NCI-H345 (cell line): Measurements from ENCODE around the gene ICAM5.

Source experiments
- DNase-seq: peaks from one replicate; lab custom pipeline; 2025; lab: John Stamatoyannopoulos, UW

Gene ICAM5

DNA sequence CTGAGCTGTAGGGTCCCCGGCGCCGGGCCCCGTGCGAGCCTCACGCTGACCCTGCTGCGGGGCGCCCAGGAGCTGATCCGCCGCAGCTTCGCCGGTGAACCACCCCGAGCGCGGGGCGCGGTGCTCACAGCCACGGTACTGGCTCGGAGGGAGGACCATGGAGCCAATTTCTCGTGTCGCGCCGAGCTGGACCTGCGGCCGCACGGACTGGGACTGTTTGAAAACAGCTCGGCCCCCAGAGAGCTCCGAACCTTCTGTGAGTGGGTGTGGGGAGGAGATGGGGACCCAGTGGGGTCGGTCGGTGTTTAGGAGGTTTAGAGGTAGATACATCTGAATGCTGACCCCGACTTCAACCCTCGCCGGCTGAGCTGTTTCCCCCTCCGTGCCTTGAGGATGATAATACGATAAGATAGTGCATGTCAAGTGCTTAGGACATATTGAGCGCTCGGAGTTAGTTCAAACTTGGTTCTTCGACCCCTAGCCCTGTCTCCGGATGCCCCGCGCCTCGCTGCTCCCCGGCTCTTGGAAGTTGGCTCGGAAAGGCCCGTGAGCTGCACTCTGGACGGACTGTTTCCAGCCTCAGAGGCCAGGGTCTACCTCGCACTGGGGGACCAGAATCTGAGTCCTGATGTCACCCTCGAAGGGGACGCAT is 1.9 kb downstream of the ICAM5 start:
- no peak for DNase-seq

- DNase-seq, result peak; percentile 52
Measured at GRCh38 chr19:10292206-10292788, 2.5 kb downstream of the ICAM5 start.

- no peak for DNase-seq
Measured at GRCh38 chr19:10292789-10293636, 3.3 kb downstream of the ICAM5 start.

GRCh38 chr19:10293637-10294367 is 4.0 kb downstream of the ICAM5 start:
- no peak for DNase-seq

DNA sequence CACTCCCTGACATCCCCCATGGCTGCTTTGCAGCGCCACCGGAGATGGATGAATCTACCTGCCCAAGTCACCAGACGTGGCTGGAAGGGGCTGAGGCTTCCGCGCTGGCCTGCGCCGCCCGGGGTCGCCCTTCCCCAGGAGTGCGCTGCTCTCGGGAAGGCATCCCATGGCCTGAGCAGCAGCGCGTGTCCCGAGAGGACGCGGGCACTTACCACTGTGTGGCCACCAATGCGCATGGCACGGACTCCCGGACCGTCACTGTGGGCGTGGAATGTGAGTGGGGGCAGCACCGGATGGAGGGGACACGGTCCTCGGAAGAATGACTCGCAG is 4.6 kb downstream of the ICAM5 start:
- DNase-seq, result no peak

DNA sequence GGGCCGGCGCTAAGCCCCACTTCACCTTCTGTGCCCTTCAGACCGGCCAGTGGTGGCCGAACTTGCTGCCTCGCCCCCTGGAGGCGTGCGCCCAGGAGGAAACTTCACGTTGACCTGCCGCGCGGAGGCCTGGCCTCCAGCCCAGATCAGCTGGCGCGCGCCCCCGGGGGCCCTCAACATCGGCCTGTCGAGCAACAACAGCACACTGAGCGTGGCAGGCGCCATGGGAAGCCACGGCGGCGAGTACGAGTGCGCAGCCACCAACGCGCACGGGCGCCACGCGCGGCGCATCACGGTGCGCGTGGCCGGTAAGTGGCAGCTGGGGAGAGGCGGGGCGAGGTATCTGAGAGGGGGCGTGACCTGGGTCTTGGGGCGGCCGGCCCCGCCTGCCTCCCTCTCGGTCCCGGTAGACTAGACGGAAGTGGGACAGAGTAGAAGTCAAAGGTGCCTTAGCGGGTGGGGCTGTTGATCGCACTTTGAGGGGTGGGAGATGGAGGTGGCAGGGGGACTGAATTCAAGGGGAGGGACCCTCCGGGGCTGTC is 5.6 kb downstream of the ICAM5 start:
- no peak for DNase-seq

GRCh38 chr19:10295847-10296591 is 6.3 kb downstream of the ICAM5 start:
- no peak for DNase-seq

DNA sequence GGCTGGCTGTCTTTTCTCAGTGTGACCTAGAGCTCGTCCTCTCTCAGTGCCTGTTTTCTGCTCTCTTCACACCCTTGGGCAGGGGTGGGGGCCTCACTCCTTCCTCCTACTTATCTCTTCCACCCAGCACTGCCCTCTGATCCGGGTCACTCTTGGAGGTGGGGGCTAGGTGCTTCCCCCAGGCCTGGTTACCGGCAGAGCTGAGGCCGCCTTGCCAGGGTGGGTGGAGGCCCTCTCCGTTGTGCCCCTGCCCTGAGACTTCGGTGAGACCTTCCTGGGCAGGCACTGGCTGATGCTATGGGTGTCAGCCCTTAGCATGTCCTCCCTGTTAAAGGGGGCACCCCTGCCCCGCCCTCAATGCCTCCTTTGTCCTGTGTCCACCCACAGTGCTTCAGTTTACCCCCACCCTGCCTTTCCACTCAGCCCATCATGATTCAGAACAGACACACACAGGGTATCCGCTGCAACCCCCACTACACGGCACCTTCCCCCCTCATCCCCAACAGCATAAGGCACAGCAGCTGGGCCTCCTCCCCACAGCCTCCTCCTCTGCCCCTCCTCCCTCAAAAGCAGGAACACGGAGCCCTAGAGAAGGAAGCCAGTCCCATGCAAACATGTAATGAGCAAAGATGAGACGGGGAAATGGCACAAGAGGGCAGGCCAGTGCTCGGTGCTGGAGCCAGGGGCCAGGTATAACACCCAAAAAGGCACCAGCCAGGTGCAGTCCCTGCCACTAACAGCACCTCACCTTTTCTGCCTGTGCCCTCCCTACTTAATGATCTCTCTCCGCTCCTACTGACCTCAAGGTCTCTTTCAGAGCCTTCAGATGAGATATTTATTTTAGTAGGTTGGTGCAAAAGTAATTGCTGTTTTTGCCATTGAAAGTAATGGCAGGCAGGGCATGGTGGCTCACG is 10.1 kb downstream of the ICAM5 start:
- DNase-seq, result no peak

DNA sequence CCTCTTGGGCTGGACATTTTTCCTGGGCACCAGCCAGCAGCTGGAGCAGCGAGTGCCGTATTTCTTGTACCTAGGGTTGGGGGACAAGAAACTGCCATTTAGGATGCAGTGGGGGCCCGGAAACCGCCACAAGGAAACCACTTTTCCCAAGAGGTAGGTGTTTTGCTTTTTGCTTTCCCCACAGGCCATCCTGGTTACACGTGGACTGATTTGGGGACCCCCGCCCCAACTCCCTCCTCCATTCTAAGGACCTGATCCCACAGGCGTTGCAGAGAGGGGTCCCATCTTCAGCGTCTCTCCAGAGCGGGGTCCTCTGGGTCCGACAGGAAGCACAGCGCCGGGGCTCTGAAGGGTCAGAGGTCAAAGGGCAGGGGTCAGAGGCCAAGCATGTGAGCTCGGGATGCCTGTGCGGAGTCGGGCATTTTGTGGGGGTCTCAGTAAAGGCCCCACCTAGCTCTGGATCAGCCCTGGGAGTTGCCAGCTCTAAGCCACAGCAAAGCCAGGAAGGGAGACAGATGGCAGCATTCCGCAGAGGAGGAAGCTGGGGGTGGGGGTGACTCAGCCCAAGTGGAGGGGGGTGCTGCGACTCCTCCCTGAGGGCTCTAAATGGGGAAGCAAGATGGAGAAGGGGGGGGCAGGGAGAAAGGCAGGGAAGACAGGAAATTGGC is 15.5 kb downstream of the ICAM5 start:
- DNase-seq, result no peak

GRCh38 chr19:10306327-10306726 is 16.6 kb downstream of the ICAM5 start:
- DNase-seq, result no peak

DNA sequence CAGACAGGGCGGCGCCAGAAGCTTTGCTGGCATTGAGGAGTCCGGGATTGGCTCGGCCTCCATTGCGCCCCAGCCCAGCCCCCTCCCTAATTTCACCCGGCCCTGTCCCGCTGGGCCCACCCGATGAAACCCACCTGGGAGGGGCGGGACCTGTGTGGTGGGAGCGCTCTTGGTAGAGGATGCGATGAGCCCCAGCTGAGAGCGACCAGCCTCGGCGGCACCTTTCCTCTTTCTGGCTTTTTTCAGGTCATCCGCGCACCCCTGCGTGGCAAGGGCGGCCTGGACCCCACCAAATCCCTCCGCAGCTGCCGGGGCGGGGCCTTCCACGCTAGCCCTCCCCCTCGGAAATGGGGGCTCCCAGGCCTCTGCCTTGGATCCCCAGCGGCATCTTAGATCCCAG is 19.7 kb downstream of the ICAM5 start, which contains the start of gene ZGLP1:
Gene ZGLP1, minus strand, starts transcription at position 393 of the 400 bp plus-strand sequence.
- no peak for DNase-seq

DNA sequence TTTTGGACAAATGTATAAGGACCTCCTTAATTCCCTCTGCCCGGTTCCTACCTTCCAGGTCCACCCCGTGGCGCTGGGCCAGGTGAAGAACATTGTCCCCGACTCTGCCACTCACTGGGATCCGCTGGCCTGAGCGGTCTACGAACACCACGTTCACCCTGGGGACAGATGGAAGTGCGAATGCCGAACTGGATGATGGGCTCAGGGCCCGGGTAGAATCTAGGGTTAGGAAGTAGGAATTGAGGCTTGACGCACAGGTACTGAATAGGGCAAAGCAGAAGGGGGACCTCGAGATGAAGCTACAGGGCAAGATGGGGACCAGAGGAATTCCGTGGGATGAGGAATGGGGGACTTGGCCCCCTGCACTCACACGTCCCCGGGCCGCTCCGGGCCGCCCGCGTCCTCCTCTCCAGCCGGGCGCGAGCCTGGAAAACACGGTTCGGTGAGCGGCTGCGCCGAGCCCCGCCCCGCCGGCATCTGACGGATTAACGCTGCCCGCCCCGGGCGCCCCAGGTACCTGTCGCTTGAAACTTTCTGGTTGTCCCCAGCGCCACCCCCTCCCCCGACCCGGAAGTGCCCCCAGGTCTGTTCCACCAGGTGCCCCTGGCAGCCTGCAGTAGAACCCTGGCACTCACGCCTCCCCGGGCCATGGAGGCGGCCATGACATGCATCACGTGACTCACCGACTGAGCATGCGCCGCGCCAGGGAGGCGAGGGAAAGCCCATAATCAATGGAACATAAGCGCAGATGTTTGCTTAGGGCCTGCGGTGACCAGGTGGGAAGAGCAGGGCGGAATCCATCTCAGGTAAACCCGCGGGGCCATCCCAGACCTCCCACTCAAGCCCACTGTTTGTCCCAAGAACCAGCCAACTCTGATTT is 25.8 kb downstream of the ICAM5 start, which contains the start of gene FDX2:
Gene FDX2, minus strand, starts transcription at position 681 of the 880 bp plus-strand sequence. Its CDS starts 19 bp downstream, at position 662.
- DNase-seq, result peak; percentile 92

DNA sequence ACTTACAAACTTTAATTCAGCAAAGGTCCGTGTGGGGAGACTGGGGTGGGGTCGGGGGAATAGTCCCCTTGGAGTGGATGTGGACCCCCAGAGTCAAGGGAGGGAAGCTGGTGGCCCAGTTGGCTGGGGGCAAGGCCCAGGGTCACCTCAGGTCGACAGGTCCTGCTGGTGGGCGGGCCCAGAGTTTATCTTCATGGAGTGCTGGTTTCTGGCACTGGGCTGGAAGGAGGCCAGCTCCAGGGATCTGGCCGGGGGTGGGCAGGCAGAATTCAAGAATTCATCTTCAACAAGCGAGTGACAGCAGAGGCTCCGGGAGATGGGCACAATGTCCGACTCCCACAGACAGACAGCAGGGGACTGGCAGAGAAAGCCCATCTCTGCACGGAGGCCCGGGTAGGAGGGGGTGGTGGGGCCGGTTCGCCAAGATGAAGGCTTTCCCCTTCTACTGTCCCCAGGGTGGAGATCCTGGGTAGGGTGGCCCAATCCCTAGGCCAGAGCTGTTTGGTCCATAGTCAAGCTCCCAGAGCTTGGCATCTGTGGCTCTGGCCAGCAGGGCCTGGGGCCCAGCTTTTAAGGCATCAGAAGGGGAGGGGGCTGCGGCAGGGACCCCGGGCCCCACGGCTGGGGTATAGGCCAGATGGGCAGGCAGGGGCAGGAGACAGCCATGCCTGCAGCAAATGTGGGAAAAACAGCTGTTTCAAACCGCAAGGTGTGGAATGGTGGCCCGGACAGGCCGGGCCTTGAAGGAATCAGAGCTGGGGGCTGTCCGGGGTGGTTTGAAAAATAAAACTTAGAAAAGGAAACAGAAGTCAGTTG is 26.7 kb downstream of the ICAM5 start:
- no peak for DNase-seq

DNA sequence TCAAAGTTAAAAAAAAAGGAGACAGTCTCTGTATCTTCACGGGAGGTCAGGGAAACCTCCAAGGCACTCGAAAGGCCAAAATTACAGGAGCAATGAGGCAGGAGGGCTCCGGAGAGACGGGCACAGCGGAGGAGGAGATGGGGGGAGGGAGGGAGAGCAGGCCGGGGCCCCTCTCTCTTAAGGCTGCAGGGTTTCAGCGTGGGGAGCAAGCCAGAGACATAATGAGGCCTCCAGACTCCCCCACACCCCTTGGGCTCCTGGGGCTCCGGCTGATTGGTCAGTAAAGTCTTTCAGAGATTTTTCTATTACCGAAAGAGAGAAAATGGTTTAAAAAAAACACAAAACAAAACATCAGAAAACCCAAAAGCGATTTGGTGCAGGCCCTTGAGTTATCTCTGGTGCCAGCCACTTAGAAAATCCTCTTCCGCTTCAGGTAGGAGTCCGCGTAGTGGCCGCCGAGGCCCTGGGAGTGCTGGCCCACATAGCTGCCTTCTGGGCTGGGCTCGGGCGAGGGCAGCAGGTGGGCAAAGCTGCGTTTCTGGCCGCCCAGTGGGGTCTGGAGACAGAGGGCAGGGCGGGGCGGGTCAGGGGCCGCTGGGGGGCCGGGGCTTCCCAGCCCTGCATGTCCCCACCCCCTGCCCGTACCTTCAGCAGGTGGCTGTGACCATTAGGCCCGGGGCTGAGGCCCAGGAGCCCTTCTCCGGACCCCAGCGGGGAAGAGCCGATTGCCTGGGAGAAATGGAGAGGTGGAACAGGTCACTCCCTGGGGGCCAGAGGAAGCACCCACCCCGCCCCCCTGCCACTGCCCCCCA is 27.5 kb downstream of the ICAM5 start:
- no peak for DNase-seq

DNA sequence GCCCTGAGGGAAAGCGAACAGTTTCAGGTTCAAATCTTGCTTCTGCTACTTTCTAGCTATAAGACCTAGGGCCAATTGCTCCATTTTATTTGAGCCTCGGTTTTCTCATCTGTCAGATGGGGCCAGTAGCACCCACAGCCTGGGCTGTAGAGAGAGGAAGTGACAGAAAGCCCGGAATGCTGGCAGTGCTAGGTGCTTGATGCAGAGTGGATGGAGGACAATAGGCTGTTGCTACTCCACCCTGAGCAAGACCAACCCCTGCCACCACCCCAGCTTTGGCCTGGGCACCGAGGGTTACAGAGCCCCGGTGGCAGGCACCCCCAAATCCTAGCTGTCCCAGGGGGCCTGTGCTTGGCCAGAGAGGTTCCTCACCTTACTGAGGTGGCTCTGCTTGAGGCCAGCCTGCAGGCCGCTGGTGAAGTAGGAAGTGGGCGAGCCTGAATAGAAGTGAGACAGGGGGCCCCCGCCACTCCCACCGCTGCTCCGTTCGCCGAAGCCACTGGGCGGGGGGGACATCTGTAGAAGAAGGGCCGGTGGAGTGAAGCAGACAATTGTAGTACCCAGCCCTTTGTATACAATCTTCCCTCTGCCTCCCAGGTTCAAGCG is 28.2 kb downstream of the ICAM5 start:
- DNase-seq, result no peak
